GM19397 (cell line): ENCODE measurements around the gene ADCY2.

Source experiments
- ATAC-seq: cut with Tn5 transposase; IDR thresholded peaks from one replicate; pipeline ENCODE4 v1.9.1; 2021; ENCODE audit warnings: mild to moderate bottlenecking, moderate library complexity; ENCODE audit not compliant: unreplicated experiment

The ADCY2 gene

GRCh38 chr5:7772141-7772540 lies 376.2 kb downstream of the ADCY2 start:
- ATAC-seq: no peak

- ATAC-seq: no peak
These were observed 377.2 kb downstream of the ADCY2 start for GRCh38 chr5:7773178-7773577.

GRCh38 chr5:7776442-7776841 lies 380.5 kb downstream of the ADCY2 start:
- ATAC-seq: no peak

- ATAC-seq: peak; percentile 65
These were observed 383.4 kb downstream of the ADCY2 start for GRCh38 chr5:7779019-7780005.

GRCh38 chr5:7781899-7782298 lies 386.0 kb downstream of the ADCY2 start:
- no peak for ATAC-seq

- no peak for ATAC-seq
These were observed 388.9 kb downstream of the ADCY2 start for GRCh38 chr5:7784683-7785380.

GRCh38 chr5:7787770-7788169 lies 391.8 kb downstream of the ADCY2 start:
- ATAC-seq: no peak

GRCh38 chr5:7789567-7789966 lies 393.6 kb downstream of the ADCY2 start:
- ATAC-seq: no peak

- no peak for ATAC-seq
These were observed 398.0 kb downstream of the ADCY2 start for GRCh38 chr5:7793895-7794294.

- ATAC-seq: peak; percentile 84
These were observed 398.4 kb downstream of the ADCY2 start for GRCh38 chr5:7794311-7794710.

GRCh38 chr5:7794823-7795222 lies 398.9 kb downstream of the ADCY2 start:
- ATAC-seq: peak; percentile 42

- no peak for ATAC-seq
These were observed 399.4 kb downstream of the ADCY2 start for GRCh38 chr5:7795306-7795705.

- ATAC-seq: no peak
These were observed 406.1 kb downstream of the ADCY2 start for GRCh38 chr5:7801891-7802614.

GRCh38 chr5:7802855-7803254 lies 406.9 kb downstream of the ADCY2 start:
- no peak for ATAC-seq

- no peak for ATAC-seq
These were observed 408.0 kb downstream of the ADCY2 start for GRCh38 chr5:7803937-7804336.

- ATAC-seq: no peak
These were observed 409.4 kb downstream of the ADCY2 start for GRCh38 chr5:7805379-7805778.

- ATAC-seq: no peak
These were observed 413.1 kb downstream of the ADCY2 start for GRCh38 chr5:7808998-7809397.

- no peak for ATAC-seq
These were observed 415.8 kb downstream of the ADCY2 start for GRCh38 chr5:7811715-7812114.

GRCh38 chr5:7813007-7813406 lies 417.1 kb downstream of the ADCY2 start:
- no peak for ATAC-seq

- no peak for ATAC-seq
These were observed 417.6 kb downstream of the ADCY2 start for GRCh38 chr5:7813576-7813975.

GRCh38 chr5:7814816-7815215 lies 418.9 kb downstream of the ADCY2 start:
- no peak for ATAC-seq
